SKM-1 treated with dmso at 0.1 percent for 144 hours (cell line): ENCODE data around the gene RNASEH2C.
A peak's percentile ranks its signal among the peaks of the same experiment; 100 is the strongest.
"Not testable (repeated sequence)": the region's sequence is repeated elsewhere in the genome, so short reads cannot be mapped to it uniquely, and the experiment has no call there.

Experiments
- DNase-seq: peaks from one replicate; lab custom pipeline; 2025; ENCODE audit not compliant: unreplicated experiment; lab: John Stamatoyannopoulos, UW

The RNASEH2C gene

DNA sequence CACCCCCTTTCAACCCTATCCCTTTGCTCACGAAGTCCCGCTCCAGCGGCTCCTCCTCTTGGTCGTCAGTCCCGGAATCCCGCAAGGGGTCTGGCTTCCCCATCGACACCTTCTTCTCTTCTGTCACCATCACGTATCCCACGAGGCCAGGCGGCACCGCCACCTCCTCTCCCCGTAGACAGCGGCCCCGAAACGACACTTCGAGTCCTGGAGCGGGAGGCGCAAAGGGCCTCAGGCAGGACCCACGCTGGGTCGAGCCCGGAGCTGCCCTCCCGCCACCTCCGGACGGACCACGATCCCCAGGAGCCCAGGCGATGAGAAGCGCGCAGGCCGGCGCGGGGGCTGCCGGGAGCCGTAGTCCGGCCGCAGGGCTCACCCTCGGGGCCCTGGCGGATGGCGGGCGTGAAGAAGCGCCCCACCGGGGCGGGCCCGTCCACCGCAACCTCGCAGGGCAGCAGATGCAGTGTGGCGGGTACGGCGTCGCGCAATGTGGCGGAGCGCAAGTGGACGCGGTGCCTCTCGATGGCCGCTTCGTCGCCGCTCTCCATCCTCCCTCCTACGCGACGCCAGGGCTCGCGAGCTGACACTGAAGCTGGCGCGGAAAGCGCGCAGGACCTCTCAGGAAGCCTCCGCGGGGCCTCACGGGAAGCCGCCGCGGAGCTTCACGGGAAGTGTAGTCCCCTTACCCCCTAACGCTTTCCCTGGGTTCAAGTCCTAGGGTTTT lies at the start of gene RNASEH2C:
Gene RNASEH2C, minus strand, starts transcription at position 588 of the 724 bp plus-strand sequence. Its CDS starts 40 bp downstream, at position 548.
- peak; percentile 78 for DNase-seq

DNA sequence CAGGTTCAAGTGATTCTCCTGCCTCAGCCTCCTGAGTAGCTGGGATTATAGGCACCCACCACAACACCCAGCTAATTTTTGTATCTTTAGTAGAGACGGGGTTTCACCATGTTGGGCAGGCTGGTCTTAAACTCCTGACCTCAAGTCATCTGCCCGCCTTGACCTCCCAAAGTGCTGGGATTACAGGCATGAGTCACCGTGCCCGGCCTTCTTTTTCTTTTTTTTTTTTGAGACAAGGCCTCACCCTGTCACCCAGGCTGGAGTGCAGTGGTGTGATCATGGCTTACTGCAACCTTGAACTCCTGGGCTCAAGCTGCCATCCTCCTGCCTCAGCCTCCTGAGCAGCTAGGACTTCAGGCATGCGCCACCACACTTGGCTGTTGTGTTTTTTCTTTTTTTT lies 47.2 kb upstream of the RNASEH2C start:
- not testable (repeated sequence) for DNase-seq

DNA sequence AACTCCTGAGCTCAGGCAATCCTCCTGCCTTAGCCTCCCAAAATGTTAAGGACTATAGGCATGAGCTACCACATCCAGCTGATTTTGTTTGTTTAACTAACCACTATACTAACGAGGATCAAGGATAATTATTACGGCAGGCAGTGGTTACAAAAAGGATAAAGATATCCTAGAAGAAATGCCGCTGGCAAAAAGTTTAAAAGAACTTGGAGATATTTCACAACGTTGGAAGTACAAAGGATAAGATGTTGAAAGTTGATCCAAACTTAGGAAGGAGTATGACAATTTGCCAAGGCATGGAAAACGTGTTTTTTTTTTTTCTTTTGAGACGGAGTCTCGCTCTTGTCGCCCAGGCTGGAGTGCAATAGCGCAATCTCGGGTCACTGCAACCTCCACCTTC lies 46.8 kb upstream of the RNASEH2C start:
- DNase-seq: no peak

DNA sequence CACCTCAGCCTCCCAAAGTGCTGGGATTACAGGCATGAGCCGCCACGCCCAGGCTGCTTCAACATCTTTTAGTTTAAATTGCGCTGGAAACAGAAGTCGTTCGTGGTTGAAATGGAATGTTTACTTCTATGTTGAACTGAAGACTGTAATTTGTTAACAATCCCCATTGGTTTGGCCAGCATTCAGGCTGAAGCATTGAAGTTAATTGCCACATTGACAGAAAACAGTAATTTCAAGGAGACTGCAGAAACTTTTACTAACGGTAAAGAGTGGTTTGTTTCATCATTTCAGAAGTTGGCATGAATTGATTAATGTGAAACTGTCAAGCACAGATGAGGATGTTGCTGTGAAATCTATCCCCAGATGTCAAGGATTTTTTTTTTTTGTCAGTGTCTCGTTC lies 45.9 kb upstream of the RNASEH2C start:
- DNase-seq: peak; percentile 74

DNA sequence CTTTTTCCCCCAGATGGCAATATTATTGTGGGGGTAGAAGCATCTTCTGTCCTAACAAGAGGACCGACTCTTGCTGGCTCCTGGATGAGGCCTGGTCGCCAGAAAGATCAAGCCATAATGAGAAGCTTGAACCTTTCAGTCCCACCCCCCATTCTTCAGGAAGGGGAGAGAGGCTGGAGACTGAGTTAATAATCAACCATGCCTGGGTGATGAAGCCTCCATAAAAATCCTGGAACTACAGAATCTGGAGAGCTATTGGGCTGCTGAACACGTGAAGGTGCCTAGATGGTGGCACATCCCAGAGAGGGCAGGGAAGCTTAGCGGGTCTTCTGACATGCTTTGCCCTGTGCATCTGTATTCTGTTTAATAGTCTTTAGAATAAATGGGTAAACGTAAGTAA lies 43.8 kb upstream of the RNASEH2C start:
- no peak for DNase-seq

DNA sequence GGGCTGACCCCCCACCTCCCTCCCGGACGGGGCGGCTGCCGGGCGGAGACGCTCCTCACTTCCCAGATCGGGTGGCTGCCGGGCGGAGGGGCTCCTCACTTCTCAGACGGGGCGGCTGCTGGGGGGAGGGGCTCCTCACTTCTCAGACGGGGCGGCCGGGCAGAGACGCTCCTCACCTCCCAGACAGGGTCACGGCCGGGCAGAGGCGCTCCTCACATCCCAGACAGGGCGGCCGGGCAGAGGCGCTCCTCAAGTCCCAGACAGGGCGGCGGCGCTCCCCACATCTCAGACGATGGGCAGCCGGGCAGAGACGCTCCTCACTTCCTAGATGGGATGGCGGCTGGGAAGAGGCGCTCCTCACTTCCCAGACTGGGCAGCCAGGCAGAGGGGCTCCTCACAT lies 42.2 kb upstream of the RNASEH2C start:
- not testable (repeated sequence) for DNase-seq

DNA sequence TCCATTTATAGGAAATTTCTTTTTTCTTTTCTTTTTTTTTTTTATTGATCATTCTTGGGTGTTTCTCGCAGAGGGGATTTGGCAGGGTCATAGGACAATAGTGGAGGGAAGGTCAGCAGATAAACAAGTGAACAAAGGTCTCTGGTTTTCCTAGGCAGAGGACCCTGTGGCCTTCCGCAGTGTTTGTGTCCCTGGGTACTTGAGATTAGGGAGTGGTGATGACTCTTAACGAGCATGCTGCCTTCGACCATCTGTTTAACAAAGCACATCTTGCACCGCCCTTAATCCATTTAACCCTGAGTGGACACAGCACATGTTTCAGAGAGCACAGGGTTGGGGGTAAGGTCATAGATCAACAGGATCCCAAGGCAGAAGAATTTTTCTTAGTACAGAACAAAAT lies 41.6 kb upstream of the RNASEH2C start:
- DNase-seq: not testable (repeated sequence)

DNA sequence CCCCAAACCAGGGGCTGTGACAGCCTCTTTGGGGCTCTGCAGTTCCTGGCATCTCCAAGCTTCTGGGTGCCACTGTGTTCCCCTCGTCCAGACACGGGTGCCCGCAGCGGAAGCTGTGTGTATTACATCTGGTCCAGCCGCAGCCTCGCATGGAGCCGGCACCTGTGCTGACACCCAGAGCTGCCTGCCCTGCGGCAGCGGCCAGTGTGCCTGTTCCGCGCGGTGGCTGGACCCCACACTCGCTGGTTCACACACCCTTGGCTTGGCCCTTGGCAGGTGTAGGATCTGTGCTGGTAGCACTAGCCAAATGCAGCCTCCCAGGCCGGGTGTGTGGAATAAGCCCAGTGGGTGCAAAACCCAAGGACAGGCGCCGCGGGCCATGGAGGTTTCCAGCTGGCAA lies 24.5 kb upstream of the RNASEH2C start:
- DNase-seq: no peak

DNA sequence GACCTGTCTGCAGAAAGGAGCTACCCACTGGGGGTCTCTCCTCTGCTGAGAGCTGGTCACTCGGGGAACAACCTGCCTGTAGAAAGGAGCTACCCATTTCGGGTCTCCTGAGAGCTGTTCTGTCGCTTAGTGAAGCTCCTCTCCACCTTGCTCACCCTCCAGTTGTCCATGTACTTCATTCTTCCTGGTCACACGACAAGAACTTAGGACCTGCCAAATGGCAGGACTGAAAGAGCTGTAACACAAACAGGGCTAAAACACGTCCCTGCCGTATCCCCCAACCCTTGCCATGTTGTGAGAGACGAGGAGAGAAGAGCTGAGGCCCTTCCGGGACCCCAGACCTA lies 24.1 kb upstream of the RNASEH2C start:
- DNase-seq: no peak

DNA sequence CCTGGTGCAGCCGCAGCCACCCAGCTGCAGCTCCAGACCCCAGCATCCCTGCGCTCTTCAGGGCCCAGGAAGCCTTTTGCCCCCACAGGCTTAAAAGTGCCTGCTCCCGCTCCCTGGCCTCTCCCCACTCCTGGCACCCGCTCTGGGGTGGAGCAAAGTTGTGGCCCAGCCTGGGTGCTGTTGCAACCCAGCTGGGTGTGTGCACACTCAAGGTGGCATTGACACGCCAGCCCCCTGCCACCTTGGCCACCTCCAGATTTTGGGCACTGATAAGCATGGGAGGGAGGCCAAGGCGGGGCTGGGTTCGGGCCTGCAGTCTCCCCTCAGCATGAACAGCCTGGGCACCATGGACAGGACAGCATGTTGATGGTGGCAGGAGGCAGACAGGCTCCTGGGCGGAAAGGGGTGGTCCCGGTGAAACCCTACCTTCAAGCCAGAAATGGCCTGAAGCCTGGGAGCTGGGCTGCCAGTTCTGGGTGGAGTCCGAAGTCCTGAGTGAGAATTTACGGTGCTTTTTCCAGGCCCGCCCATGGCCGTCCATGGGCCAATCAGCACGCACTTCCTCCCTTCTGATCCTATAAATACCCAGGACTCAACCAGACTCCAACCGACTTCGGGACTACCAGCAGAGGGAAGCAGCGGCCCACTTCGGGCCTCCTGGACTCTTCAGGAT lies 23.6 kb upstream of the RNASEH2C start:
- peak; percentile 60 for DNase-seq

DNA sequence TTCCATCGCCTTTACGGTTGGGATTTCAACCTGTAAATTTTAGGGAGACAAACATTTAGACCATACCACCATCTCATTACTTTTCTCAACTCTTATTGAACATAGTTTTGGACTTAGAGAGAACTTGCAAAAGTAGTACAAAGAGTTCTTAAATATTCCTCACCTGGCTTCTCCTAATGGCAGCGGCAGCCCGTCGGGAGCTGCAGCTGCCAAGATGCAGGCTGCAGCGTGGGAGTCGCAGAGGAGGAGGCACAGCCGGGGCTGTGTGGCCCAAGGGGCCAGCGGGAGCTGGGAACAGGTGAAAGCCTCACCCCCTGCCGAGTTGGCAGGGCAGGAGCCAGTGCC lies 23.1 kb upstream of the RNASEH2C start:
- no peak for DNase-seq

DNA sequence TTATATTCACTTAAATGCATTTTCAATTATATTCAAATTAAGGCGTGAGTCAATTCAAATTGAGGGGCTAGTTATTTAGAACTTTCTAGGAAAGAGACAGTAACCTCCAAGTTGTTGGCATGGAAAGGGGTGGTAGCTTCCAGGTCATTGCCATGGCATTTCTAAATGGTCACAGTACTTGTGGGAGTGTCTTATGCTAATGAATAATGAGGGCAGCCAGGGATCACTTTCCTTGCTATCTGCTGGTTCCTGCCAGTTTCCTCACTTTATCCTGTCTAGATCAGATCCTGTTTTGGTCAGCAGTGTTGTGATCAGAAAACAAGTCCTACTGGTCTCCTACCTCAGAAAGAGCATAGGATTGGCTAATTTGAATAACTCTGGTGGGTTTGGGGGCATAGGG lies 21.8 kb upstream of the RNASEH2C start:
- no peak for DNase-seq

DNA sequence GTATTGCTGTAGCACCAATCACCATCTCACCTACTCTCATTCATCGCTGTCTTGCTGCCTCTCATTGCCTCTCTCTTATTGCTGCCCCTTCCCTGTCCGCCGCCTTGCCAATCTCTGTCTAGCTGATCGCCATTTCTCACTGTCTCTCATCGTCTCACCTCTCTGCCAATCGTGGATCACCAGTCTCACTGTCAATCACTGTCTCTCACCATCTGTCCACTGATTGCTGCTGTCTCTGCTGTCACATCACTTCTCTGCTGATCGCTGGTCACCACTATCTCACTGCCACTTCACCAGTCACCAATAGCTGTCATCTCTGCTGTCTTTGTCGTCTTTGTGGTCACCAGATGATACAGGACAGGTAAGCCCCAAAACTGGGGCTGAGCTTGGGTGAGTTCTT lies 20.6 kb upstream of the RNASEH2C start:
- DNase-seq: no peak

DNA sequence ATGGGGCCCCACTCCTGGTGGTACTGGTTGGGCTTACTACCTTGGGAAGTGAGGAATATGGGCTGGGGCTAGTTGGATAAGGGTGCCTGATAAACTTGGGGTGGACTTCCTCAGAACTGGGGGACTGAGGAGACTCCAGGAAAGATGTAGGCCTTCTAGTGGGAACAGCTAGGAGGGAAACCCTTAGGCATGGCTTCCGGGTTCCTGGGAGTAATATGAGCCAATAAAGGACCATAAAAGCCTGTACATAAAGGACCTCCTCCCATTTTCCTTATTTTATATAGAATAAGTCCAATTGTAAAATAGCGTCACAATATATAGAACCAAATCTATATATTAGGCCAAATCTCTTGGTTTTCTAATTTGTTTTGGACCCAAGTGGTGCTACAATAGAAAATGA lies 18.4 kb upstream of the RNASEH2C start:
- no peak for DNase-seq

DNA sequence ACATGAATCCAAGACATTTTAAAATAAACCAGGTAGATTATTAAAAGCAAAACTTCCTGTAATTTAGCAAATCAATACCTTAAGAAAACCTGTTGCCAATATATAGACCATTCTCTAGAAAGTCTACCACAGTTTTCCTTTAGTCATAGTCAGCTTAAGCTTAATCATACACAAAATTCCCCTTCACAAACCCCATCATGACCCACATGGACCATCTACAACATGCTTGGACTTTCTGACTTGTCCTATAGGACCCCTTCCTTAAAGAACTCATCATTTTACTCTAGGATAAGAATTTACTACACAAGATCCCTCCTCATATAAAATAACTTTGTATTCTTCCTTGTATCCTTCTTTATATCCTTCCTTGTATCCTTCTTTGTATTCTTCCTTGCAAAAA lies 16.2 kb upstream of the RNASEH2C start:
- no peak for DNase-seq

DNA sequence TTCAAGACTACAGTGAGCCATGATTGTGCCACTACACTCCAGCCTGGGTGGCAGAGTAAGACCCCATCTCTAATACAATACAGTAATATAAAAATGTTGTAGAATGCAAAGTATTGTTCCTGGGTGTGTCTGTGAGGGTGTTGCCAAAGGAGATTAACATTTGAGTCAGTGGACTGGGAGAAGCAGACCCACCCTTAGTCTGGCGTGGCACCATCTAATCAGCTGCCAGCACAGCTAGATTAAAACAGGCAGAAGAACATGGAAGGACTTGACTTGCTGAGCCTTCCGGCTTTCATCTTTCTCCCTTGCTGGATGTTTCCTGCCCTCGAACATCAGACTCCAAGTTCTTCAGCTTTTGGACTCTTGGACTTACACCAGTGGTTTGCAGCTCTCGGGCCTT lies 14.5 kb upstream of the RNASEH2C start:
- DNase-seq: not testable (repeated sequence)

DNA sequence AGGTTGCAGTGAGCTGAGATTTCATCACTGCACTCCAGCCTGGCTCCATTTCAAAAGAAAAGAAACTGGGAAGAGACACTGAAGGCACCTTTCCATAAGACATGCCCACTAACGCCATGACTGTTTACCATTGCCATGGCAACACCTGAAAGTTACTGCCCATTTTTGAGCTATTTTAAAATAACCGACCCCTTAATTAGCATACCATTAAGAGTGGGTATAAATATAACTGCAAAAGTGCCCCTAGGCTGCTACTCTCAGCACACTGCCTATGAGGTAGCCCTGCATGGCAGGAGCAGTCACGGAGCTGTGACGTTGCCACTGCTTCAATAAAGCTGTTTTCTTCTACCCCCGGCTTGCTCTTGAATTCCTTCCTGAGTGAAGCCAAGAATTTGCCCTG lies 9.9 kb upstream of the RNASEH2C start:
- no peak for DNase-seq

DNA sequence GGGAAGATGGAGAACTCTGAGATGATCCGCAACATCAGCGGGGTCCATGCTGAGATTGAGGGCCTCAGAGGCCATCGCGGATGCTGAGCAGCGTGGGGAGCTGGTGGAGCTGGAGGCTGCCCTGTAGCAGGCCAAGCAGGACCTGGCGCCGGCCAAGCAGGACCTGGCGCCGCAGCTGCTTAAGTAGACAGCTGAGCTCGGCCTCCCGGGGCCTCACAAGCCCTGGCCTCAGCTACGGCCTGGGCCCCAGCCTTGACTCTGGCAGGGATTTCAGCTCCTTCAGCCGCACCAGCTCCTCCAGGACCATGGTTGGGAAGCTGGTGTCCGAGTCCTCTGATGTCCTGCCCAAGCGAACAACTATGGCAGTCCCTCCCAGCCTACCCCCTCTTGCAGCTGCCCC lies 7.3 kb upstream of the RNASEH2C start:
- no peak for DNase-seq

DNA sequence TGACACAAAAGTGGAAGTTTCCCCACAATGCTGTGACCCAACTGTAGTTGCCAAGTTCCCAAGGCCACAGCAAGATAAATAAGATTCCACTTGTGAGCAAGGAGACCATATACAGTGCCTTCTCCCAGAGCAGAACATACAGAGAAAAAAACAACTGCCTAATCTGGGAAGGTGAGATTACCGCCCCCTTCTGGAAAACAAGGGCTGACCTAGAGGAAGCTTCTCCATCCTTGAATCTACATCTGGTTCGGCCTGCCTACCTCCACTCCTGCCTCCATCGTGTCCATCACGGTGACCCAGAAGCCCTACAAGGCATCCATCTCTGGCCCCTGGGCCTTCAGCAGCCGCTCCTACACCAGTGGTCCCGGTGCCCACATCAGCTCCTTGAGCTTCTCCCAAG lies 6.1 kb upstream of the RNASEH2C start:
- DNase-seq: no peak

DNA sequence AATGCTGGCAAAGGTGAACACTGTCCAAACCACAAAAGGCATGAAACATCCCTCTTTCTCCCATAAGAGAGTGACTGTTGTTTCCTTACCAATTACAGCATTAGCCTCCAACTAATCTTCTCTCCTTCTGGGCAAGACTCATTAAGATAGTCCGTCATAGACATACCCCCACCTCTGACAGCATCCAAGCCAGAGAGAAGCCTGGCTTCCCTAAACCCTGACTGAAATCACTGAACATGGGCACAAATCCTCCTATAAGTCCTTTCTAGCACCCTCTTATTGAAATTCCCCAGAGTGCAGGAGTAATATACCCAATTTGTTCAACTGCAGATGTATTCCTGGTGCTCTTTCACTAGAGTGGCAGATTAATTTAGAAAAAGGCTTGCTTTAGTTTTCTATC lies 1.7 kb upstream of the RNASEH2C start:
- DNase-seq: no peak

DNA sequence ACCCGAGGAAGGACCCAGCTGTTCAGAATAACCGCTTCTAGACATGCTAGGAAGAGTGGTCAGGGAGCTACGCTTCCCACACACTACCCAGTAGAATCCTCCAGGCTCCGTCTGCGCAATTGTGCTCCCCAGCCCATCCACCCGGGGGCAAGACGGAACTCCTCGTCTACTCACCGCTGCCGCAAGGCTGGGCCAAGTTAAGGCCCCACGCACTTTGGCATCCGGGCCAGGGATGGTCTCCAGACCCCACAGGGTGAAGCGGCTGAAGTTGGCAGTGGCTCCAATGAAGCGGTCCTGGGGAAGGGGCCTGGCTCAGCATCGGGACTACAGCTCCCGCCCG lies 757 bp downstream of the RNASEH2C start:
- no peak for DNase-seq

DNA sequence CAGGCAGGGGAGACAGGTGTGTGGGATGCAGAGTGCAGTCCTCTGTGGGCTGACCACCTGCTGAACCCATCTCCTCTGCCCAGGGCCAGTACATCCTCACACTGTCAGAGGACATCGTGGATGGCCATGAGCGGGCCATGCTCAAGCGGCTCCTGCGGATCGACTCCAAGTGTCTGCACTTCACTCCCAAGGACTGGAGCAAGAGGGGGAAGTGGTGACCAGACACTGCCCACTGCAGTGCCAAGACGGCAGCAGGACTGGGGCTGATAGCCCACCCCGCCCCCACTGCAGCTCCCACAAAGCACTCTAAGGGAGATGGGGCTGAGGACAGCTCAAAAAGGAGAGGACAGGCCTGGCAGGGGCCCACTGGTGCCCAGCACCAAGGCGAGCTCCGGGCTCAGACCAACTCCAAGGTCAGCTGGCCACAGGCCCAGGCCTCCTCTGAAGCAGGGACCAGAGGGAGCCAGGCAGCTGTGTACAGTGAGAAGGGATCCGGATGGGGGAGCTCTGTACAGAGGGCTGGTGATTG lies 1.6 kb downstream of the RNASEH2C start:
- DNase-seq: no peak

DNA sequence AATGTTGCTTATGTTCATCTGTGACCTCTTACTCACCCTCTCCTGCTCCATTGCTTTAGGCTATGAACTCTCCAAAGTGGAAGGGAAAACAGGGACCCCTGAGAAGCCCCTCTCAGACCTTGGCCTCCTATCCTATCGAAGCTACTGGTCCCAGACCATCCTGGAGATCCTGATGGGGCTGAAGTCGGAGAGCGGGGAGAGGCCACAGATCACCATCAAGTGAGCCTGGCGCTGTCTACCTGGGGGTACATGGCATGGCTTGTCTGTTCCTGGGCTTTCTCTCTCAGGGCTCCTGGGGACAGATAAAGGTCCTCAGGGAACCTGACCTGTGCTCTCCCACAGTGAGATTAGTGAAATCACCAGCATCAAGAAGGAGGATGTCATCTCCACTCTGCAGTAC lies 2.1 kb downstream of the RNASEH2C start:
- DNase-seq: no peak
